Measurements from ENCODE around the gene KLK5.
"Not testable (repeated sequence)": the region's sequence is repeated elsewhere in the genome, so short reads cannot be mapped to it uniquely, and the experiment has no call there.

DNA sequence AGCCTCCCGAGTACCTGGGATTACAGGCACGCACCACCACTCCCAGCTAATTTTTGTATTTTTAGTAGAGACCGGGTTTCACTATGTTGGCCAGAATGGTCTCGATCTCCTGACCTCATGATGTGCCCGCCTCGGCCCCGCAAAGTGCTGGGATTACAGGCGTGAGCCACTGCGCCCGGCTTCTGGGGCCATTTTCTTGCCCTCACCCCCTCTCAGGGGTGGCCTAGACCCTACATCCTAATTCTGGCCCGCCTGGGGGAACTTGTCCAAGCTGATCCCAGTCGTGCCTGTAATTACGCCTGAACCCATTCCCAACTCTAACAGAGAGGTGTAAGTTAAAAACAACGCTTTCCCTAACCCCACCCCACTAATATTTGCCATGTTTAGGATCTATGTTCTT, 31.6 kb upstream of the KLK5 start:
- TF ChIP-seq, protein P1, sequence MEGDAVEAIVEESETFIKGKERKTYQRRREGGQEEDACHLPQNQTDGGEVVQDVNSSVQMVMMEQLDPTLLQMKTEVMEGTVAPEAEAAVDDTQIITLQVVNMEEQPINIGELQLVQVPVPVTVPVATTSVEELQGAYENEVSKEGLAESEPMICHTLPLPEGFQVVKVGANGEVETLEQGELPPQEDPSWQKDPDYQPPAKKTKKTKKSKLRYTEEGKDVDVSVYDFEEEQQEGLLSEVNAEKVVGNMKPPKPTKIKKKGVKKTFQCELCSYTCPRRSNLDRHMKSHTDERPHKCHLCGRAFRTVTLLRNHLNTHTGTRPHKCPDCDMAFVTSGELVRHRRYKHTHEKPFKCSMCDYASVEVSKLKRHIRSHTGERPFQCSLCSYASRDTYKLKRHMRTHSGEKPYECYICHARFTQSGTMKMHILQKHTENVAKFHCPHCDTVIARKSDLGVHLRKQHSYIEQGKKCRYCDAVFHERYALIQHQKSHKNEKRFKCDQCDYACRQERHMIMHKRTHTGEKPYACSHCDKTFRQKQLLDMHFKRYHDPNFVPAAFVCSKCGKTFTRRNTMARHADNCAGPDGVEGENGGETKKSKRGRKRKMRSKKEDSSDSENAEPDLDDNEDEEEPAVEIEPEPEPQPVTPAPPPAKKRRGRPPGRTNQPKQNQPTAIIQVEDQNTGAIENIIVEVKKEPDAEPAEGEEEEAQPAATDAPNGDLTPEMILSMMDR (conservative IDR thresholded peaks at IDR 0.05; ENCODE audit: low read length), result not testable (repeated sequence)
- TF ChIP-seq EZH2phosphoT487 (IDR thresholded peaks at IDR 0.05; ENCODE audit: borderline replicate concordance), result not testable (repeated sequence)

Data from Loucy (cell line).